PC-9 (cell line): Measurements from ENCODE around the gene LEFTY1. TPM values are rescaled to one million over a fixed set of nuclear protein-coding genes. Genes with fewer than 3 reads are reported as not detected.

ENCODE experiments used
- BruUV-seq: library from RNA; stranded (reverse); fragments of 400-500 nt; replicated peaks from 2 replicates; lab custom pipeline; 2021; lab: Mats Ljungman, UMichigan
- CTCF ChIA-PET: fragments of 300-600 bp; sonication (Branson Sonifier 250); formaldehyde crosslinking; loops from one replicate; lab custom pipeline; 2022; ENCODE audit warnings: antibody characterized with exemption; lab: Charles Lee
- POLR2A ChIA-PET: fragments of 300-600 bp; sonication (Branson Sonifier 250); formaldehyde crosslinking; loops from one replicate; lab custom pipeline; 2022; ENCODE audit warnings: antibody characterized with exemption; ENCODE audit not compliant: unreplicated experiment; lab: Charles Lee
- DNase-seq, 2 experiments: peaks; one replicate each; pipeline versions ENCODE4 v3.0.0 to v3.0.0-alpha.2; 2015 to 2022; ENCODE audit warnings: mixed read lengths in 1 of 2
- H2AFZ ChIP-seq: fragments of 200-600 bp; sonication (generic); 2 replicates; pipeline ENCODE4 v1.8.1; 2017; ENCODE audit warnings: antibody characterized with exemption
- H3F3A ChIP-seq: fragments of 200-600 bp; sonication (generic); 2 replicates; pipeline ENCODE4 v1.8.1; 2017; ENCODE audit warnings: antibody characterized with exemption, mild to moderate bottlenecking, low read depth; ENCODE audit not compliant: insufficient read depth
- H3K27ac ChIP-seq: fragments of 200-600 bp; sonication (generic); 2 replicates; pipeline ENCODE4 v1.6.1; 2016; ENCODE audit warnings: mixed run types
- H3K27me3 ChIP-seq: fragments of 200-600 bp; sonication (generic); 2 replicates; pipeline ENCODE4 v1.6.1; 2016; ENCODE audit warnings: low read depth, mixed run types; ENCODE audit not compliant: insufficient read depth
- H3K36me3 ChIP-seq: fragments of 200-600 bp; sonication (generic); 2 replicates; pipeline ENCODE4 v1.6.1; 2016; ENCODE audit warnings: low read depth, mixed run types
- H3K4me1 ChIP-seq: fragments of 200-600 bp; sonication (generic); replicated peaks from 2 replicates; pipeline ENCODE4 v1.6.1; 2016; ENCODE audit warnings: mixed run types; ENCODE audit not compliant: insufficient read depth
- H3K4me2 ChIP-seq: fragments of 200-600 bp; sonication (generic); 2 replicates; pipeline ENCODE4 v1.6.1; 2017; ENCODE audit warnings: mixed run types
- H3K4me3 ChIP-seq: fragments of 200-600 bp; sonication (generic); 2 replicates; pipeline ENCODE4 v1.6.1; 2016; ENCODE audit warnings: mixed run types
- H3K79me2 ChIP-seq: fragments of 200-600 bp; sonication (generic); 2 replicates; pipeline ENCODE4 v1.6.1; 2017; ENCODE audit warnings: low read depth, mixed run types
- H3K9me2 ChIP-seq: fragments of 200-600 bp; sonication (generic); 2 replicates; pipeline ENCODE4 v1.8.1; 2017; ENCODE audit warnings: mild to moderate bottlenecking; ENCODE audit not compliant: insufficient read depth
- H3K9me3 ChIP-seq: fragments of 200-600 bp; sonication (generic); 2 replicates; pipeline ENCODE4 v1.8.1; 2016; ENCODE audit warnings: low read depth; ENCODE audit not compliant: insufficient read depth
- H4K20me1 ChIP-seq: fragments of 200-600 bp; sonication (generic); 2 replicates; pipeline ENCODE4 v1.8.1; 2017; ENCODE audit not compliant: insufficient read depth
- CTCF ChIP-seq: fragments of 200-600 bp; sonication (generic); conservative IDR thresholded peaks from 2 replicates; pipeline ENCODE4 v1.6.1; 2017; ENCODE audit warnings: mixed run types, antibody characterized with exemption, mild to moderate bottlenecking, moderate library complexity
- EZH2 ChIP-seq: fragments of 200-600 bp; sonication (generic); IDR thresholded peaks from 2 replicates; pipeline ENCODE4 v1.8.0; 2017; ENCODE audit warnings: antibody characterized with exemption, low read depth
- intact Hi-C: fragments of 100-400 bp; cut with micrococcal nuclease; formaldehyde crosslinking; loops from one replicate; pipeline ENCODE4 v1.10.0; 2022; ENCODE audit not compliant: unreplicated experiment
- total RNA-seq: library from RNA; stranded (reverse); gene quantifications from 2 replicates; pipeline ENCODE4 v1.2.3, GENCODE V29; 2021

LEFTY1 gene
- total RNA-seq, 1 experiment from 2014 or later: not detected

DNA sequence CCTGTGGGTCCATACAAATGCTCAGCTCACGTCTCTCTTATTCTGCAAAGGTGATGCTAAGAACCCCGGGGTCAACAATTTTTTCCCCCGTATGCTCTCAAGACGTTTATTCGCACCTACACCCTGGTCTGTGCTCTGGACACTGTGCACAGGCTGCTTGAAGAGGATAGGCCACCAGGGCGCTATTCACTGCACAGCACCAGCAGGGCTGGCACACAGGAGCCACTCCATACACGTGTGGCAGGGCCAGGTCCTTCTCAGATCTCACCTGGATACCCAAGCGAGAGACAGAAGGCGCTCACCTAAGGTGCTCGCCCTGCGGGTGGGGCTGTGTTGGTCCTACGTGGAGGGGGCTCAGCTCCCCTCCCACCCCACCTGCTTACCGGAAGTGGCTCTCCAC lies 23.4 kb downstream of the LEFTY1 start:
- Histone ChIP-seq H2AFZ (no peak overlapping the region), H3K9me3 (no peaks in the 10 kb centered on the region), H3K4me1 (peaks cover 3% of the 10 kb centered on the region; the same call in 1 of the 2 replicates), H3K27me3 (no peaks in the 10 kb centered on the region), H3K4me3 (no peak overlapping the region), H4K20me1 (no peaks in the 10 kb centered on the region), H3K79me2 (no peaks in the 10 kb centered on the region), H3K27ac (no peak overlapping the region), H3F3A (peaks cover 7% of the 10 kb centered on the region), H3K9me2 (no peaks in the 10 kb centered on the region), H3K4me2 (no peak overlapping the region), H3K36me3 (peaks cover 42% of the 10 kb centered on the region)
- TF ChIP-seq CTCF (no peak), EZH2 (no peak)
- CTCF ChIA-PET: no interaction called here
- intact Hi-C loops: no loop called here
- no TSS peak for BruUV-seq
- DNase-seq: no peak
- POLR2A ChIA-PET: no interaction called here

- no peak overlapping the region for H3K27ac ChIP-seq
- H3K4me2 ChIP-seq: no peak overlapping the region
- intact Hi-C loops: no loop called here
- H3F3A ChIP-seq: peaks cover 6% of the 10 kb centered on the region
- no TSS peak for BruUV-seq
- no peaks in the 10 kb centered on the region for H4K20me1 ChIP-seq
- no peaks in the 10 kb centered on the region for H3K79me2 ChIP-seq
- H2AFZ ChIP-seq: no peak overlapping the region
- ChIA-PET CTCF (no interaction called here), POLR2A (no interaction called here)
- H3K36me3 ChIP-seq: peaks cover 36% of the 10 kb centered on the region; the same call in 1 of the 2 replicates
- no peaks in the 10 kb centered on the region for H3K27me3 ChIP-seq
- no peak overlapping the region for H3K4me3 ChIP-seq
- no peaks in the 10 kb centered on the region for H3K4me1 ChIP-seq
- H3K9me2 ChIP-seq: no peaks in the 10 kb centered on the region
- no peak for TF ChIP-seq CTCF
- TF ChIP-seq EZH2: no peak
- H3K9me3 ChIP-seq: no peaks in the 10 kb centered on the region
- DNase-seq: no peak
These were observed 25.8 kb downstream of the LEFTY1 start for GRCh38 chr1:225863167-225863566.

DNA sequence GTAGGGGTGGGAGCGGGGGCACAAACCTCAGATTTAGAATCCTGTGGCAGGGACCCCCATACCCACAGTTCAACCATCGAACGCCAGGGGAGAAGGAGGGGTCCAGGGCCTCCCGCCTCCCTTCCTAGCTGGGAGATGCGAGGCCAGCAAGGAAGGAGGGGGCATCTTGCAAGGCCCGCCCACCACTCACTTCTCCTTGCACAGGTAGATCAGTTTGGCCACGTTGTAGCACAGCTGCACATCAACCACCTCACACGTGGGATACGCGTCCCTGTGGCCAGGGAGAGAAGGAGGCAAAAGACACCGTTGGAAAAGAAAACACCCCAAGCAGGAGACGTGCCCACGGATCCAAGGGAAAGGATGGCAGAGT lies 26.4 kb downstream of the LEFTY1 start:
- intact Hi-C loops: no loop called here

More for the DNA sequence above, 26.4 kb downstream of the LEFTY1 start:
- no TSS peak for BruUV-seq
- H3K9me2 ChIP-seq: no peaks in the 10 kb centered on the region
- POLR2A ChIA-PET: no interaction called here
- H3K27ac ChIP-seq: no peak overlapping the region
- H4K20me1 ChIP-seq: no peaks in the 10 kb centered on the region
- H3F3A ChIP-seq: peaks cover 9% of the 10 kb centered on the region
- no peak overlapping the region for H2AFZ ChIP-seq
- peaks cover 33% of the 10 kb centered on the region; the same call in 1 of the 2 replicates for H3K36me3 ChIP-seq
- H3K4me1 ChIP-seq: no peaks in the 10 kb centered on the region
- H3K4me3 ChIP-seq: no peak overlapping the region
- H3K27me3 ChIP-seq: no peaks in the 10 kb centered on the region
- no peaks in the 10 kb centered on the region for H3K9me3 ChIP-seq
- CTCF ChIA-PET: no interaction called here
- no peak overlapping the region for H3K4me2 ChIP-seq
- DNase-seq: no peak
- no peak for TF ChIP-seq CTCF
- no peak for TF ChIP-seq EZH2
- H3K79me2 ChIP-seq: no peaks in the 10 kb centered on the region
